RPMI8226 (cell line): ENCODE results near the gene ZNF333.
"Not testable (repeated sequence)": the region's sequence is repeated elsewhere in the genome, so short reads cannot be mapped to it uniquely, and the experiment has no call there.

Source experiments
- DNase-seq: peaks from one replicate; pipeline ENCODE4 v3.0.0-alpha.2; 2015

The ZNF333 gene

GRCh38 chr19:14700711-14701375, 11.0 kb downstream of the ZNF333 start:
- DNase-seq, result no peak

- no peak for DNase-seq
Observed at GRCh38 chr19:14703833-14704232, 14.0 kb downstream of the ZNF333 start.

- no peak for DNase-seq
Observed at GRCh38 chr19:14704450-14704849, 14.6 kb downstream of the ZNF333 start.

GRCh38 chr19:14715841-14716240, 26.0 kb downstream of the ZNF333 start:
- DNase-seq, result no peak

- DNase-seq, result no peak
Observed at GRCh38 chr19:14718522-14719116, 28.8 kb downstream of the ZNF333 start.

- DNase-seq, result no peak
Observed at GRCh38 chr19:14719162-14719561, 29.3 kb downstream of the ZNF333 start.

- no peak for DNase-seq
Observed at GRCh38 chr19:14722127-14722526, 32.3 kb downstream of the ZNF333 start.

GRCh38 chr19:14728595-14728994, 38.7 kb downstream of the ZNF333 start:
- no peak for DNase-seq

GRCh38 chr19:14731200-14731599, 41.4 kb downstream of the ZNF333 start:
- no peak for DNase-seq

- no peak for DNase-seq
Observed at GRCh38 chr19:14732510-14732909, 42.7 kb downstream of the ZNF333 start.

GRCh38 chr19:14733574-14733973, 43.7 kb downstream of the ZNF333 start:
- DNase-seq, result peak; percentile 50

- DNase-seq, result no peak
Observed at GRCh38 chr19:14735915-14736314, 46.1 kb downstream of the ZNF333 start.

- DNase-seq, result no peak
Observed at GRCh38 chr19:14746886-14747285, 57.0 kb downstream of the ZNF333 start.

GRCh38 chr19:14748601-14749000, 58.8 kb downstream of the ZNF333 start:
- no peak for DNase-seq

GRCh38 chr19:14758816-14759215, 69.0 kb downstream of the ZNF333 start:
- no peak for DNase-seq

GRCh38 chr19:14761607-14762006, 71.8 kb downstream of the ZNF333 start:
- no peak for DNase-seq

- no peak for DNase-seq
Observed at GRCh38 chr19:14762111-14762510, 72.3 kb downstream of the ZNF333 start.

GRCh38 chr19:14763497-14764145, 73.8 kb downstream of the ZNF333 start:
- no peak for DNase-seq

- DNase-seq, result no peak
Observed at GRCh38 chr19:14764401-14764800, 74.6 kb downstream of the ZNF333 start.

- not testable (repeated sequence) for DNase-seq
Observed at GRCh38 chr19:14765403-14765802, 75.6 kb downstream of the ZNF333 start.

- DNase-seq, result not testable (repeated sequence)
Observed at GRCh38 chr19:14765841-14766240, 76.0 kb downstream of the ZNF333 start.

- no peak for DNase-seq
Observed at GRCh38 chr19:14767466-14767971, 77.7 kb downstream of the ZNF333 start.

GRCh38 chr19:14768001-14768400, 78.2 kb downstream of the ZNF333 start:
- DNase-seq, result no peak

GRCh38 chr19:14769201-14769600, 79.4 kb downstream of the ZNF333 start:
- no peak for DNase-seq
